CD4-positive, alpha-beta T cell treated with Interleukin-10 for 1 hour (primary cell): ENCODE data around the gene ZNF423.

Experiments
- DNase-seq: peaks from one replicate; pipeline ENCODE4 v3.0.0-alpha.2; 2020

ZNF423 gene

GRCh38 chr16:49780433-49780832 lies 75.5 kb downstream of the ZNF423 start:
- no peak for DNase-seq

DNA sequence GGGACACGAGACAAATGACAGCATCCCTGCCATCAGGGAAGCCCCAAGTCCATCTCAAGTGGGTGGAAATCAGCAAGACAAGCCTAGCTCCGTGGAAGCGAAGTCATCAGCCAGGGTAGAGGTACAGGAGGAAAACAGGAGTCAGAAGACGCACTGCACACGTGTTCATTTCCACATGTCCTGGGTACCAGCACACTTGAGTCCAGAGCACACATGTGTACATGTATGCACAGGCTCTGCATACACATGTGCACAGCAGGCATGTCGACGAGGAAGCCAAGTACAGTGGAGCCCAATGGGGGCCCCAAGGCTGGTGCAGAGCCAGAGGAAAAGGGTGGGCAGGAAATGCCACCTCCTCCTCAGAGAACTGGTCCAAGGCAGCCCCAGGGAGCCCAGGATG lies 75.9 kb downstream of the ZNF423 start:
- no peak for DNase-seq

DNA sequence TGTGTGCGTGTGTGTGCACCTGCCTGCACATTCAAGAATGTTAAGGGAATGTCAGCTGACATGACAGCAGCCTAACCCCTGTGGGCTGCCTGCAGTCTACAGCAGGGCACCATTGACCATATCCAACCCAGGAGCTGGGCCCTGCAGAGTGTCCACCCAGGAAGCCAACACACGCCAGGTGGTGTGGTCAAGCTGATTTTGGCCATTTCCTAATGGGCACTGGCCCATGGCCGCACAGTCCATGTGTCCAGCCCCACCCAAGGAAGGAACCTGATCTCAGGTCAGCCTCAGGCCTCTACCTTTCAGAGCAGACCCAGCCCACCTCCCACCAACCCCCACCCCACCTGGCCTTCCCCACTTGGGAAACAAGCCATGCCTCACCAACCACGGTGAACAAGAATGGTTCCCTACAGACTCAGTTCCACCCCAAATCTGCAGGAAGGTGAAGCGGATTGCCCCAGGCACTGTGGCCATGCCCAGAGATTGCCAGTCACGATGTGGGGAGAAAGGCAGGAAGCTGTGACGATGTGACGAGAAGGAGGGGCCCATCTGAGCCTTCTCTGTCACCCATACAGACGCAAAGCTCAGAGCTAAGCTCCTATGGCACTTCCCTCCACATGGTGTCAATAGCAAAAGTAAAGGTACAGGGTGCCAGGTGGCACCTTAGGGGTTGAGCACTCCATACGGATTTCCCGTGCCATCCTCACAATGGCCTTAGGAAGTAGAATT lies 77.5 kb downstream of the ZNF423 start:
- DNase-seq, result no peak

DNA sequence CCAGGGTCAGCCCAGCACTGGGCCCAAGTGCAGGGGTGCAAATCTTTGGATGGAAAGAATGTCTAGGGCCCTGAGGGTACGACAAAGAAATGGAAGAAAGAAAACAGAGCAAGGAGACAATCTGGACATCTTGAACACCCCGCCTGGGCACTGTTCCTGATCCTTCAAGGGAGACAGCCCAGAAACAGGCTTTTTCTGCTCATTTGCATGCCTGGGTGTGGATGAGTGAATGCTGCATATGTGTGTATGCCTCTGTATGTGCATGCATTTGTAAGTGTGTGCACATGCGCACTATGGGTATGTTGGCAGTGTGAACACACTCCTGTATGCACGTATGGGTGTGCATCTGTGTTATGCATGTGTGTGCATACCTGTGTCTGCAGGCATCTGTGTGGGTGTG lies 79.2 kb downstream of the ZNF423 start:
- DNase-seq, result no peak

- no peak for DNase-seq
Measured at GRCh38 chr16:49776085-49776595, 79.8 kb downstream of the ZNF423 start.

DNA sequence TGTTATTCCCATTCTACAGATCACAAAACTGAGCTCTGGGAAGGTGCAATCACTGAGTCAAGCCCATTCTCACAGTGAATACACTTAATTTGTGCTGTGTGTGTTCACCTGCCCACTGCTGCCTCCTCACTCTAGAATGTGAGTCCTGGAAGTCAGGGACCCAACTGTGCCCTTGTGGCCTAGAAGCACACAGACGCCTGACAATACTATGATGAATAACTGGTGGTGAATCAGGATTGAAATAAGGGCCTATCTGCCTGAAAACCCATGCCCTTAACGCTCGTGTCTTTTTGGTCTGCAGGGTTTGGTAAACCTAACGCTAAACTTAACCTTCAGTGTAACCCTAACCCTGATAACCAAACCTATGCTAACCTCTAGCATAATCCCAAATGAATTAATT lies 80.3 kb downstream of the ZNF423 start:
- DNase-seq, result no peak

- no peak for DNase-seq
Measured at GRCh38 chr16:49775018-49775417, 80.9 kb downstream of the ZNF423 start.

DNA sequence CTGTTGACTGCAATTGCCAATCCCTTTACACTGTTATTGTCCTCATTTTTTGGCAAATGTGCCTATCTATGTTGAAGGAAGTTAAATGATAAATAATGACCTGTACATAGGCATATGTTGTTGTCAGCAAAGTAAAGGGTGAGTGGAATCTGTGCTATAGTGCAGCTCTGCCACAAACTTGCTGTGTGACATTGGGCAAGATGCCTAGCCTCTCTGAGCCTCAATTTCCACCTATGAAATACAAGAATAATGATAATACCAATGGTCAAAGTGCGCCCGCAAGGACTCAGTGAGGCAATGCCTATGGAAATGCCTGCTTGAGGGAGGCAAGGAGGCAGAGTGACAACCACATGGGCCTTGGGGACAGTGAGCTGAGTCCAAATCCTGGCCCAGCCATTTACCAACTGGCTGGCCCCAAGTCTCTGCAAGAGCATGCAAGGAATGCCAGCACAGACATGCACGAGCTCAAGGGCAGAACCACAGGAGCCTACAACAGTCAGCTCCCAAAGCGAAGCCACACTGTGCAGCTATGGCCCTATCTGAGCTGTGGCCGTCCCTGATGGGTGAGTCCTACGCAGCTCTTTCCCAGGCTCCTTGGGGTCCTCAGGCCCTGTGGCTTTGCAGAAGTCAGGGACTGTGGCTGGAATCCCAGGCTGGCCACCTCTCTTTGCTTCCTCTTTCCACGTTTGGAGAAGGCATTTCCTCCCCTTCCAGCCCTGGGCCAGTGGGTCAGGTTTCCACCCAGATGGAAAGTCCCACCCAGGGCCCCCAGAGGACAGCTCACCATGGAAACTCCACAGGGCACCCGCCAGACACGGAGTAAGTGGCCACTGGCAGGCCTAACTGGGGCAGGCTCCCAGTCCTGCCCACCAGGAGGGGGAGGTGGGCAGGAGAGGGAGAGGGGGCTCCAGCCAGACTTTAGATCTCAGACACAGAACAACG lies 82.1 kb downstream of the ZNF423 start:
- DNase-seq, result no peak

DNA sequence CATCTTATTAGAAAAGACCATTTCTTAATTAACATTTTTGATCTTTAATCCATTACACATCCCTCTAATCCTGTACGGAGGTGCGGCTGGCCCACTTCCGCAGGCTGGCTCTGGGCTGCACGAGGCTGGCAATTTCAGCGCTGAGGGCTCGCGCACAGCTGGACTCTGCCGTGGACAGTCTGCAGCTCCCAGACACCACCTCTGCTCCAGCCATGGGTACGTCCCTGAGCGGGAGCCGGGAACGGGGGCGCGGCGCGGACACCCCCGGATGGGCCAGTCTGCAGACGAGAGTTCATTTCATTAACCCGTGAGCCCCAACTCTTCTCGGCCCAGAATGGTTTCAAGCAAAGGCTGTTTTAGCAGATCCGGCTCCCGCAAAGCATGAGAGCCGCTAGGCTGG lies 87.9 kb downstream of the ZNF423 start:
- DNase-seq, result no peak

DNA sequence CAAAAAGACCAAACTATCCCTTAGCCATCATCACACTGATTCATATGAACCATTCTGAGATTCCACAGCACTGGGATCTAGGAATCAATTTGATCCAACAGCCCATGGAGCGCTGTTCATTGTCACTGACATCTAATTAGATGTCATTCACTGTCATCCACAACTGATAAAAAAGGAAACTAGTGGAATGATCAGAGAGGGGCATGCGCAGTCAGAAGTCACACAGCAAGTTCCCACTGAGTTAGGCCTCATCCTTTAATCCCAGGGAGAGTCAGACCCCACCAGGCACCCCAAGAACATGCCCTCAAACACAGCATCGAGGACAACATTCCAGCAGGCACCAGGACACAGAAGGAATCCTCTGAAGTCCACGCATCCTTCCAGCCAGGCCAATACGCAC lies 88.5 kb downstream of the ZNF423 start:
- DNase-seq, result no peak

GRCh38 chr16:49766225-49766624 lies 89.7 kb downstream of the ZNF423 start:
- no peak for DNase-seq

DNA sequence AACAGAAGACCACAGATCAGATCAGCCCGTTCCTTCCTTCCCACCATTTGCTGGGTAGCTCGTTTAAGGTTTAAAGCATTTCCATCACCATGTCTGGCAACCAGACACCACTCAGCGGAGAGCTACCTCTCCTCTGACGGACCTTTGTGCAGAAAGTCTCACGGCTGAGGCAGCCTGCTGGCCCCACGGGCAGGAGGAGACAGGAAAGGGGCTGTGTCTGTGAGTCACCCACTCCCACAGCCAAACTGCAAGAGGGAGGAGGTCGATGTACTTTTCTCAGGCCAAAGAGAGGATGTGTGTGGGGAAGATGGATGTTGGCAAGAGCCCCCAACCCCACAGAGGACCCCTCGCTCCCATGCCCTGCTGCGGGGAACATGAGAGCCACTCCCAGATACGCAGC lies 92.1 kb downstream of the ZNF423 start:
- no peak for DNase-seq

GRCh38 chr16:49760815-49761214 lies 95.1 kb downstream of the ZNF423 start:
- no peak for DNase-seq

GRCh38 chr16:49757559-49758069 lies 98.3 kb downstream of the ZNF423 start:
- DNase-seq, result no peak

- DNase-seq, result no peak
Measured at GRCh38 chr16:49756775-49757558, 98.9 kb downstream of the ZNF423 start.

DNA sequence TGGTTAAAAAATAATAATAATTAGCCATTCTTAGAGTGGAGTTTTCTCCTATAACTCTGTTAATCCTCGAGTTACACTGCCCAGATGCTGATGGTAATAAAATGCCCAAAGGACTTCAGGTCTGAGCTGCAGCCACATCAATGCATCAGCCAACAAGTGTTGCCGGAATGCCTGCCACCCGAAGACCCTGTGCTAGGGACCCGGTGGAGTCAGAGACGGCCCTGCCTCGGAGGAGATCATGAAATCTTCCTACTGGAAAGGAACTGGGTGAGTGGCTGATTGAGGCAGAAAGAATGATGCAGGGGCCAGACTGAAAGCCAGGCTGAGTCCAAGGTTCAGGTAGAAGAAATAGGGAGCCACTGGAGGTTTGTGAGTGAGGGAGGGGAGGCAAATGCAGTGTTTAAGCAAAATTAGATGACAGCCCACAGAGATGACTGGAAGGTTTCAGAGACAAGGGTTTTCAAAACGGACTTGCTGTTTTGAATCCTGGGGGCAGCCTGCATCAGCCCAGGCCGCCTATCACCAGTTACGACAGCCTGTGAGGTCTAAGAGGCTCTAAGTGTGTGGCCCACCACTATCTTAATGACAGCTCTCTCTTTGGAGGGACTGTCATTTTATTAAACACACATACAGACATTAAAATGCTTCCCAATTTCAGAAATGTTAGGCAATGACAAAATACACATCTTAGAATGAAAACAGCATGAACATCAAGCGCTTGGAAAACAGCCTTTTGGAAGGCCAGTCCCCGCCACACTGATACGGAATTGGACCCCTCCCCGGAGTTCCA lies 100.0 kb downstream of the ZNF423 start:
- no peak for DNase-seq

- no peak for DNase-seq
Measured at GRCh38 chr16:49755313-49755620, 100.6 kb downstream of the ZNF423 start.

DNA sequence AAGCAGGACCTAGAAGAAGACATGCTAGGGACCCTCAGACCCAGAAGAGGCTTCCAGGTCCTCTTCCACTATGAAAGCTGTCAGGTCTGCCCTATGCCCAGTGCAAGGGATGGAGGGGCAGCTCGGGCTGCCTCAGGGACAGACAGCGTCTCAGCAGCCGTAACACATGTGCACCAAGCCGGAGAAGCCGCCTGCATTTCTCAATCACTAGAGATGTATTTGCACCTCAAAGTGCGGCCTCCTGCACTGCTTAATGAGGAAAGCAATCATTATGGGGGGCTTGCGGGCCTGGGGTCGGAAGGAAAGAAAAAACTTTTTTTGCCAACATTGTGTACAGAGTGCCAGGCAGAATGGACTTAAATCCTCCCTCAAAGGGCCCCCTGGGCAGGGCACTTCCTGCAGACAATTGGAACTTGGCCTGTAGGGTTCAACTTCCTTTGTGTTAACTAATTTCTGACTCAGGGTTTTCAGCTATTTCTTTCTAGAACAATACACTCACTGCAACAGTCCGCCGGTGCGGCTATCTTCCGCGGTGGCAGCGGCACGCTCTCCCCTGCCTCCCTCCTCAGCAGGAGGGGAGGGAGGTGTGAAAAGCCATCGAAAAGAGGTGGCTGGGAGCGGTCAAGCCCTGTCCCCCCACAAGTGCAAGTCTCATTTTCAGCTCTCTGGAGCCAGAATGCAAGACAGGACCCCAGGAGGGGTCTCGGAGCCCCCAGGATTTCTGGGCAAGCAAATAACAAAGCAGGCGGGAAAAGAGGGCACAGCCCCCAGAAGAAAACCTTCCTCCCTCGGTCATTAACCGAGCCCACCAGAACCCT lies 101.2 kb downstream of the ZNF423 start:
- no peak for DNase-seq

- no peak for DNase-seq
Measured at GRCh38 chr16:49750341-49751000, 105.4 kb downstream of the ZNF423 start.

- no peak for DNase-seq
Measured at GRCh38 chr16:49749816-49750215, 106.1 kb downstream of the ZNF423 start.

- no peak for DNase-seq
Measured at GRCh38 chr16:49748322-49748721, 107.6 kb downstream of the ZNF423 start.
